HG03432 (cell line): ENCODE results near the gene SLC6A1.
"Not testable (repeated sequence)": the region's sequence is repeated elsewhere in the genome, so short reads cannot be mapped to it uniquely, and the experiment has no call there.

Experiments used
- ATAC-seq: cut with Tn5 transposase; IDR thresholded peaks from one replicate; pipeline ENCODE4 v1.9.1; 2021; ENCODE audit warnings: mild to moderate bottlenecking, moderate library complexity; ENCODE audit not compliant: unreplicated experiment

SLC6A1 gene

DNA sequence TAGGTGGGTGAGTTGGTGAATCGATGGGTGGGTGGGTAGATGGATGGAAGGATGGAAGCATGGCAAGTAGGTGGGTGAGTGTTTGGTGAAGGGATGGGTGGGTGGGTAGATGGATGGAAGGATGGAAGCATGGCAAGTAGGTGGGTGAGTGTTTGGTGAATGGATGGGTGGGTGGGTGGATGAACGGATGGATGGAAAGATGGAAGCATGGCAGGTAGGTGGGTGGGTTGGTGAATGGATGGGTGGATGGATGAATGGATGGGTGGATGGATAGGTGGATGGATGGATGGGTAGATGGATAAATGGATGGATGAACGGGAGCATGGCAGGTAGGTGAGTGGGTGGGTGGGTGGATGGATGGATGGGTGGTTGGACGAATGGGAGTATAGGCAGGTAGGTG, 65.1 kb downstream of the SLC6A1 start:
- no peak for ATAC-seq

DNA sequence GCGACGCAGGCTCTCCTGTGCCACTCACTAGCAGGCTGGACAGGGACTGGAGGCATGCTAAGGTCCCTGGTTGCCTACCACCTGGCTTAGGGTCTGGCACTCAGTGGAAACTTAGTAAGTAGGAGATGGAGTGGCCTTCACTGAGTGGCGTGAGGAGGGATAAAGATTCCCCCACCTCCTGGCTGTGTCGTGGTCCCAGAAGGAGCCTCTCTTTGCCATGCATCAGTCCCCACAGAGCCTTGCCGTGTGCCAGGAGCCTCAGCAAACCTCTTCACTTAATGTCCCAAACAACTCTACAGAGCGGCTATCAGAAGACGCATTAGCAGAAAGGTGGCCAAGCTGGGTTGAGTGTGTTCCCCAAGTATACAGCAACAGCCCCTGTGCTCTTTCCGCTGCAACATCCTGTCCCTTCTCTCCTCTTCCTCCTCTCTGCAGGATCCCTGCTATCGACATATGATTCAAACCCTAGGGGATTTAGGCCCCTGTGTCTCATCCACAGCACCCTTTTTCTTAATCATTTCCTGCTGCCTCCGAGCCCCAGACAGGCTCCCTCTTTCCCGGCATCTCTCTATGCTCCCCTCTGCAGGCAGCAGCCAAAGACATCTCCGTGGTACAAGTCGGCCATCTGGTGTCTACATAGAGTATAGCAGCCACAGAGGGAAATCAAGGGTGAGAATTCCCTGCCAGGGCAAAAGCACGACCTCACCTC, 66.7 kb downstream of the SLC6A1 start:
- no peak for ATAC-seq

DNA sequence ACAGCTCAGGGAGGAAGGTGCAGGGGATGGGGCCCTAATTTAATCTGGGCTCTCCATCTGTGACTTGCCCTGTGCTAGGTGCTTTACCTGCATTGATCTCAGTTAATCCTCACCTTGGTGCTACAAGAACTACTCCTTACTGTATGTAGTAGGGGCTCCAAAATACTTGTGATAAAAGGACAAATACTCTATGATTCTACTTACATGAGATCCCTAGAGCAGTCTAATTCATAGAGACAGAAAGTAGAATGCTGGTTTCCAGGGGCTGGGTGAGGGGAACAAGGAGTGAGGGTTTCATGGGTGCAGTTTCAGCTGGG, 67.2 kb downstream of the SLC6A1 start:
- ATAC-seq = no peak

DNA sequence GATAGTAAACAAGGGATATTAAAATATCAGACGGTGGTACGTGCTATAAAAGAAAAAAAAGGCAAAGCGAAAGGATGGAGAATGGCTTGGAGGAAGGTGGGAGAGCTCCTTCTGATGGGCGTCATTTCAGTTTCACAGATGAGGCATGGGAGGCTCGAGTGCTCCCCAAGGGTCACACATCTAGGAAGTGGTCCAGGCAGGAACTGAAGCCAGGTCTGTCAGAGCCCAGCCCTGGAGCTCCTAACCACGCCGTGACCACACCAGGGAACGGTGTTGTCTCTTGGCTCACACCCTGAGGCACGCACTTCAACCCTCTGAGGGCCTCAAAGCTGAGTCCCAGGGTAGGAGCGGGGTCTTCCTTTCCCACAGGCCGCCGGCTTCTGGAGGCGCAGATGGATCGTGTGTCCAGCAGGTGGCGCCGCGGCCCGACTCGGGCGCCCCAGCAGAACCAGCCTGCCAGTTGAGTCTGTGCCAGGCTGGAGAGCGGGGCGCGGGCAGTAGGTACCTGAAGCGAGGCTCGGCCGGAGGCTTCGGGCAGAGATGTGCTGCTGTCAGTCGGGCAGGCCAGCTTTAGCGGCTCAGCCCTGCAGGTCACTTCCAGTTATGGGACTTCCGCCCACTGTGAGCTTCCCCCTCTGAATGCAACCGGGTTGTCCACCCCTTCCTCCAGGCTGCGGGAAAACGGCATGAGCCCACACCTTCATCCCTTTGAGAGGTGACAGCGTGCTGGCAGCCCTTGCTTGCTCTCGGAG, 68.1 kb downstream of the SLC6A1 start:
- ATAC-seq = no peak

DNA sequence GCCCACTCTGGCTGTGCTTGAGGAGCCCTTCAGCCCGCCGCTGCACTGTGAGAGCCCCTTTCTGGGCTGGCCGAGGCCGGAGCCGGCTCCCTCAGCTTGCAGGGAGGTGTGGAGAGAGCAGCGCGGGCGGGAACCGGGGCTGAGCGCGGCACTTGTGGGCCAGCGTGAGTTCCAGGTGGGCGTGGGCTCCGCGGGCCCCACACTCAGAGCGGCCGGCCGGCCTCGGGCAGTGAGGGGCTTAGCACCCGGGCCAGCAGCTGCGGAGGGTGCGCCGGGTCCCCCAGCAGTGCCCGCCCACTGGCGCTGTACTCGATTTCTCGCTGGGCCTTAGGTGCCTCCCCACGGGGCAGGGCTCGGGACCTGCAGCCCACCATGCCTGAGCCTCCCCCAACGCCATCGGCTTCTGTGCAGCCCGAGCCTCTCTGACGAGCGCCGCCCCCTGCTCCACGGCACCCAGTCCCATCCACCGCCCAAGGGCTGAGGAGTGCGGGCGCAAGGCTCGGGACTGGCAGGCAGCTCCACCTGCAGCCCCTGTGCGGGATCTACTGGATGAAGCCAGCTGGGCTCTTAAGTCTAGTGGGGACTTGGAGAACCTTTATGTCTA, 68.8 kb downstream of the SLC6A1 start:
- not testable (repeated sequence) for ATAC-seq

DNA sequence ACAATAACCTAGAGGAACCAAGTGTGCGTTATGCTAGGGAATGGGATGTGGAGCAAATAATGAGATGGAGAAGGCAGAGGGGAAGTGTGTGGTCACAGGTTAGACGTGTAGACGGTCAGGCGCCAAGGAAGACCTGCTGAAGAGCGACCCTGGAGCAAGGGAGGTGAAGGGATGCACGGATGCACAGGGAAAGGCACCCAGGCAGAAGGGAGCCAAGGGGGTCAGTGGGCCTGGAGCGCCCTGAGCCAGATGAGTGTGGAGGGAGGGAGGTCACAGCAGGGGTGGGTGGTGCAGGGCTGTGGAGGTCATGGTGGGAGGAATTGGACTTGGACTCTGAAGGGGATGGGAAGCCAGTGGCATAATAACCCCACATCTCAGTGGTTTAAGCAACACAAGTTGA, 70.2 kb downstream of the SLC6A1 start:
- ATAC-seq = no peak

DNA sequence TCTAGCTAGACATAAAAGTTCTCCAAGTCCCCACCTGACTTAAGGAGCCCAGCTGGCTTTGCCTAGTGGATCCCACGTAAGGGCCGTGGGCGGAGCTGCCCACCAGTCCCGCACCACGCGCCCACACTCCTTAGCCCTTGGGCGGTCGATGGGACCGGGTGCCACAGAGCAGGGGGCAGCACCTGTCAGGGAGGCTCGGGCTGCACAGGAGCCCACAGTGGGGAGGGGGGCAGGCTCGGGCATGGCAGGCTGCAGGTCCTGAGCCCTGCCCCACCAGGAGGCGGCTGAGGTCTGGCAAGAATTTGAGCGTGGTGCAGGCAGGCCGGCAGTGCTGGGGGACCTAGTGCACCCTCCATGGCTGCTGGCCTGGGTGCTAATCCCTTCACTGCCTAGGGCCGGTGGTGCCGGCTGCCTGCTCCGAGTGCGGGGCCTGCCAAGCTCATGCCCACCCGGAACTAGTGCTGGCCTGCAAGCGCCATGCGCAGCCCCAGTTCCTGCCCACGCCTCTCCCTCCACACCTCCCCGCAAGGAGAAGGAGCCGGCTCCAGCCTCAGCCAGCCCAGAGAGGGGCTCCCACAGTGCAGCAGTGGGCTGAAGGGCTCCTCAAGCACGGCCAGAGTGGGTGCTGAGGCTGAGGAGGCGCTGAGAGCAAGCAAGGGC, 78.7 kb downstream of the SLC6A1 start:
- no peak for ATAC-seq

DNA sequence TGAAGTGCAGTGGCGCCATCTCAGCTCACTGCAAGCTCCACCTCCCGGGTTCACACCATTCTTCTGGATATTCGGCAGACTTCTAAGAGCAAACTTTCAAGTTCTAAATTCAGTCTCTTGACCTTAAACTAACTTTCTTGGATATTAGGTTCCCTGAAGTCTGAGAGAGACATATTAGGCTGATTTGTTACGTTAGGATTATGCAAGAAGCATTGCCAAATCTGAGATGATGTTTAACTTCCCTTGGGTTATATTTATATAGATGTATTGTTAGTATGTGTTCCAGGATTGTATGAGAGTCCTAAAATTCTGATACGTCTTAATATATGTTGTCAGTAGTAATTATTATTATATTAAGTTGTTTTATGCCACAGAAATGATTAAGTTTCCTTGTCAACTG, 80.1 kb downstream of the SLC6A1 start:
- ATAC-seq = no peak

DNA sequence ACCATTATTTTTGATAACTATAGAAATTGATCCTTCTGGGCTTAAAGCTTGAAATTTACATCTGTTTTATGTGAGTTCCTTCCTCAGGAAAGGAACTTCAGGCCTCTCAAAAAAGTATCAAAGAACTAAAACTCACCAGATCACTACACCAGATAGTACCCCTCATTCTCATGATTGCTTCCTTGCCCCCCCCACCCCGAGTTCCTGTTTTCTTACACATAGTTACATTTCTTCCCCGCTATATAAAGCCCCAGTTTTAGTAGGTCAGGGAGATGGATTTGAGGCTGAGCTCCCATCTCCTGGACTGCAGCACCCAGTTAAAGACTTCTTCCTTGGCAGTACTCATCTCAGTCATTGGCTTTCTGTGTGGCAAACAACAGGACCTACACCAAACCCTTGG, 81.5 kb downstream of the SLC6A1 start:
- no peak for ATAC-seq

DNA sequence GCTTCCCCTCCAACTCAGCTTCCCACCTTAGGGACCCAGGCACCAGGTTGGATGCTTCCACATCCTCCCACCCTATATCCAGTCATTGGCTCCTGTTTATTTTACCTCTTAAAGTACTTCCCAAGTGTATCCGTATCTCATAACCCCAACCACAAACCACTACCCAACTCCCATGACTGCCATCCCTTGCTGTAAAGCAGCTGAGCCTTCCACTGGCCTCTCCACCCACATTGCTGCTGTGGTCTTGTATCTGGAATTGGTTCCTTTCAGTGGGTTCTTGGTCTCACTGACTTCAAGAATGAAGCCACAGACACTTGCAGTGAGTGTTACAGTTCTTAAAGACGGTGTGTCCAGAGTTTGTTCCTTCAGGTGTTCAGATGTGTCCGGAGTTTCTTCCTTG, 81.9 kb downstream of the SLC6A1 start:
- no peak for ATAC-seq

DNA sequence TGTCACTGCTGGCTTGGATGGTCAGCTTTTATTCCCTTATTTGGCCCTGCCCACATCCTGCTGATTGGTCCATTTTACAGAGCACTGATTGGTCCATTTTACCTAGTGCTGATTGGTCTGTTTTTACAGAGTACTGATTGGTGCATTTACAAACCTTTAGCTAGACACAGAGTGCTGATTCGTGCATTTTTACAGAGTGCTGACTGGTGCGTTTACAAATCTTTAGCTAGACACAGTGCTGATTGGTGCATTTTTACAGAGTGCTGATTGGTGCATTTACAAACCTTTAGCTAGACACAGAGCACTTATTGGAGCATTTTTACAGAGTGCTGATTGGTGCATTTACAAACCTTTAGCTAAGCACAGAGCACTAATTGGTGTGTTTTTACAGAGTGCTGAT, 82.6 kb downstream of the SLC6A1 start:
- ATAC-seq = not testable (repeated sequence)

DNA sequence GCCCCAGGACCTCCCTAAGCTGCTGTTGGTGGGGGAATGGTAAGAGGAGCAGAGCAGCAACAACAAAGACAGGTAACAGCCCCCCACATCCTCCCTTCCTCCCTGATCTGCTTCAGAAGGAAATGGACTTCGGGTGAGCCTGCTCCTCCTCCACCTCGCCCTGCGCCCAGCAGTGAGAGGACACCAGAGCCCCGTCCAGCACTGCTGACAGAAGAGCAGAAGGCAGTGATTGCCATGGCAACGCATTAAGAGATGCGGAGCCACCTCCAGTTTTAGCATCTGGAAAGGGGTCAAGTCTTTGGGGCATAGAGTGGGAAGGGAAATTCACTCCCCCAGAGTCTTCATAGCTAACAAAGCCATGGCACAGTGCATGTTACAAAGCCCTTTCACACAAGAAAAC, 84.2 kb downstream of the SLC6A1 start:
- no peak for ATAC-seq

DNA sequence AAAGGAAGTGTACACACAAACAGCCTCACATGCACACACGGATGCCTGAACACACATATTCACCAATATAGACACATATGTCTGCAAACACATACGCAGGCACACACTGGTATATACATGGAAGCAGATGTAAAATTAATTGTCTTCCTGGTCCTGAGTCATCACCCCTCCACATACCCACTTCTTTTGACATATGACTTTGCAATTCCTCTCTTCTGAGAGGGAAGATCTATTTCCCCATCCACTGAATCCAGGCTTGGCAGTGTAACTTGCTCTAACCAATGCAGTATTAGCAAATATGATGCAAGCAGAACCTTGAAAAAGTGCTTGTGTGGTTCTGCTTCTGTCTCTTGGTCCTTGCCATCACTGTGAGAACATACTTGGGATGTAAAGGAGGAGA, 84.9 kb downstream of the SLC6A1 start:
- ATAC-seq = no peak

DNA sequence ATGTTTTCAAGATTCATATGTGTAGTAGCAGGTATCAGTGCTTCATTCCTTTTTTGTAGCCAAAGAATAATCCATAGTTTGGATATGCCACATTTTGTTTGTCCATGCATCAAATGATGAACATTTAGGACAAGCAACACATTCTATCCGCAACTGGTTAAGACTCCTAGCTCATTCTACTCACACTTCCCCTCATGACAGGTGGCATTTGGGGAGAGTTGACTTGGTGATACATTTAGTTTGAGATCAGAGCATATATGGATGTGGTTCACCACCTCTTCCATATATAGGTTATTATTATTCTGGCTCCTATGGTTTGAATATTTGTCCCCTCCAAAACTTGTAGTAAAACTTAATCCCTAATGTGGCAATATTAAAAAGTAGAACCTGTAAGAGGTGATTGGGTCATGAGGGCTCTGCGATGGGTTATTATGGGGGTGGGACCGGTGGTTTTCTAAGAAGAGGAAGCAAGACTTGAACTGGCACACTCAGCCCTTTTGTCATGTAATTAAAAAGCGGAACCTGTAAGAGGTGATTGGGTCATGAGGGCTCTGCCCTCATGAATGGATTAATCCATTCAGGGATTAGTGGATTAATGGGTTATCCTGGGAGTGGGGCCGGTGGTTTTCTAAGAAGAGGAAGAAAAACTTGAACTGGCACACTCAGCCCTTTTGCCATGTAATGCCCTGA, 86.4 kb downstream of the SLC6A1 start:
- no peak for ATAC-seq

DNA sequence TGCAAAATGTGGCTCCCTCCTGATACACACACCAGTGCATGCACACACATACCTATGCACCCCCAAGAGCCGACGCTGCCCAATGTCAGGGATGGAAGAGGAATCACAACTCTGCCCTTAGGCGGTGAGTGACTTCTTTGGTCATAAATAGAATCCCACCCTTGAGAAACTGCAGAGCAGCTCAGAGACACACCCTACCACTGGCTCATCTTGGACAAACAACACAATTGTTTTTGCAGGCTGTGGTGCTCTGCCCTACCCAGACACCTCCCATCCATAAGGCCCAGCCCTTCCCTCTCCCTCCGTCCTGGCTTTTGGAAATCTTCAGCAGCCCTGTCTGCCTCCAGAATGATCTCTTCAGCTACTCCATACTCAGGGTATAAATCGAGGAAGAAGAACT, 87.9 kb downstream of the SLC6A1 start:
- no peak for ATAC-seq

DNA sequence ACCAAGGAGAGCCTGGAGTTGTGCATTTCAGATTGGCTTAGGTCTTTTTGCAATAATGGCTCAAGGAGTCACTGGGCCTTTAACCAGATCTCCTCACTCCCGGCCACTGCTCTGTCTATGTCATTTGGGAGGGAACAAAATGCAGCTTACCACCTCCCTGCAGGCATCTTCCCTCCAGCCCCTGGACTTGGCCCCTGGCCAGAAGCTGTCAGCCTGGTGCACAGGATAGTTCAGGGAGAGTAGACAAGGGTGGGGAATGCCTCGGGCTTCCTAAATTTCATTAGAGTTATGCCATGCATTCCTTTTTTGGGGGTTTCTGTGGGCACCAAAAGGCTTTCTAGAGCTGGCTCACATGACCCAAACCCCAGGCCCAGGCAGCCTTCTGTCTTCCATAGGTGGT, 91.5 kb downstream of the SLC6A1 start:
- no peak for ATAC-seq

DNA sequence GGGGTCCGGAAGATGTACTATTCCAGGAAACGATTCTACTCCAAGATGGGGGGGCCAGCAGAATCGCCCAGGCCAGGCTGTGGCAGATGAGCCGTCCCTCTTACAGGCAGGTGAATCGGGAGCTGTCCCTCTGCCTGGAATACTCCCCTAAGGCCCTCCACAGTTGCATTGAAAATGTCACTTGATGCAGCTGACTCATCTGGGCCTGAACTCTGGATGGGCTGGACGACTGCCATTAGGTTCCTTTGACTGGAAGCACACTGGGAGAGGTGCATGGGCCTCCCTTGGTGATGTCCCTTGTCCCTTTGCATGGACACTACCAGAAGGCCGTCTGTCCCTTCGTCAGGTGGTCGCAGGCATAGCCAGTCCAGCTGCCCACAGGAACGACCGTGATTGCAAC, 92.1 kb downstream of the SLC6A1 start:
- ATAC-seq = no peak

DNA sequence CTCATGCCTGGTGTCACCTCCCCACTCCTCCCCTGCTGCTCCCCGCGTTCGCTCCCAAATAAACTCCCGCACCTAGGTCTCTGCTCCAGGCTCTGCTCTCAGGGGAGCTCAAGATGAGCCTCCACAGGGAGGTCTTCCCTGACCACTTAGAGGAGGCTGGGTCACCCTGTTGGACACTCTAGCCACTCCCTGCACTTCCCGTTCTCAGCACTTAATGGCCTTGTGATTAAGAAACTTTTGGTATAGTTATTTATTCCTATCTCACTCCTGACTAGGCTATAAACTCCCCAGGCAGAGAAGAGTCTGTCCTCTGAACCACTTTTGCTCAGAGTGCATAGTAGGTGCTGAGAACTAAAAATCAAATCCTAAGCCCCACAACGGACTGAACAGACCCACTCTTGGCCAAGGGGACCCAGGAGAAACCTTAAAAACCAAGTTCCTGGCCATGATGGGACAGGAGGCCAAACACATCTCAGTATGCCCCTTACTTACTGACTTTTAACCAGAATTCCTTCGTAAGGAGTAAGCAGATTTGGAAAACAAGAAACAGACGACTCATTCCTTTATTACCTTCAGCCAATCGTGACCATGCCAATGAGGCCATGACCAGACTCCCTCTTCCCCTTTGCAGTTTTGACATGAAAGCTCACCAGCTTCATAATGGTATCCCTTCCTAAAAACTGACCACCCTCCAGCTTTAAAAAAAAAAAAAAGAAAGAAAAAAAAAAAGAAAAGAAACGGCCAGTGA, 92.7 kb downstream of the SLC6A1 start:
- no peak for ATAC-seq

DNA sequence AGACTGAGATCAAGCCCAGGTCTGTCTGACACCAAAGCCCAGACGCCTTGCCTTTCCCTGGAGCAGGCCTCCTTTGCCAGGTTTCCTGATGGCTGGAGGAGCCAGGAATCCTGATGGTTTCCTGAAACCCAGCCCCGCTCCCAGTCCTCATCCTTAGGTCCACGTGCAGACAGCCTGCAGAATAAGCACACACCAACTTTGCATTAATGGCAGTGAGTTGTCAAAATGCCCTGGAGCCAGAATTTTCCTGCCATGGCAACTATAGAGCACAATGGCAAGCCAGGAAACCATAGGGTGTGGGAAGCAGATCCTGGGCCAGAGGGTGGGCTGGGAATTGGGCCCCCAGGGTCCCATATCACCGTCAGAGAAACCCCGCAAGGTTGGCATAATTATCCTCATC, 94.3 kb downstream of the SLC6A1 start:
- no peak for ATAC-seq

DNA sequence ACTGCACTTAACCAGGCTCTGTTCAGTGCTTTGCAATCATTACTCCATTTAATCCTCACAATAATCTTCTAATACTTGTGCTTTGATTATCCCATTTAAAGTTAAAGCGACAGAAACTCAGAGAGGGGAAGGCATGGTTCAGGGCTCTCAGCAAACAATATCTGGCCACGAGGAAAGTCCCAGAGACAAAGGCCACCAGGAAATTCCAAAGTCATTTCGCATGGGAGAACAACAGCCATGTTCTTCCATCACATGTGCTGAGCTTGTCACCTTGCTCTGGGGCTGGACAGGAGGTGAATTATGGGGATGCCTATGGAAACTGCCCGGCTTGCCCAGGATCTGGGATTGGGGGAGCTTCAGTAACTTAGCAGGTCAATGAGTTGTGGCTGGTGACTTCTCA, 95.5 kb downstream of the SLC6A1 start:
- no peak for ATAC-seq

DNA sequence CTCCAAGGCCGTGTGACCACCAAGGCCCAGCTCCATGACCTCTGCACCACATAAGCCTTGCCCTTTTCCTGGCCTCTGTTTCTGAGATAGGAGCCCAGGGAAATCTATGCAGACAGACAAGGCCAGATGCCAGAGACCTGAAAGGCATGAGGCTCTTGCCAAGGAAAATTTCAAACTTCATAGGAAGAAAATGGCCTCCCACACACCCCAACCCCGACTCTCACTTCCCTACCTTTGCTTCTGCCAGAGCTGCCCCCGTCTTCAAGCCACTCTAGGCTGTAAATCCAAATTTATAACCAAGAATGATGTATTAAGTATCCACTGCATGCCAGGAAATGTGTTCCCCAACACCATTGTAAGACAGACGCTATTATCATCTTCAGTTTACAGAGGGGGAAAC, 96.3 kb downstream of the SLC6A1 start:
- no peak for ATAC-seq
